Ovary (tissue), 9 donors: Measurements from ENCODE around the gene DRD1. TPM values are rescaled to one million over a fixed set of nuclear protein-coding genes. Genes with fewer than 3 reads are reported as not detected.
"Not testable (repeated sequence)": the region's sequence is repeated elsewhere in the genome, so short reads cannot be mapped to it uniquely, and the experiment has no call there.

ENCODE experiments used
- DNase-seq, 5 donors: peaks; one replicate each; pipeline ENCODE4 v3.0.0-alpha.2; 2019 to 2020
- H3K27ac ChIP-seq, 2 donors: fragments of 200-600 bp; one replicate each; pipeline versions ENCODE4 v1.5.1 to v1.8.0; 2019 to 2022
- H3K27me3 ChIP-seq: fragments of 200-600 bp; one replicate; pipeline ENCODE4 v1.8.0; 2022
- H3K36me3 ChIP-seq: fragments of 200-600 bp; sonication (generic); one replicate; pipeline ENCODE4 v1.5.1; 2019
- H3K4me1 ChIP-seq: one replicate; pipeline ENCODE4 v1.8.1; 2013; ENCODE audit warnings: mild to moderate bottlenecking, moderate library complexity; ENCODE audit not compliant: insufficient read depth
- H3K4me3 ChIP-seq: fragments of 200-600 bp; sonication (generic); one replicate; pipeline ENCODE4 v1.5.1; 2017
- H3K9me3 ChIP-seq, 2 donors: fragments of 200-600 bp in 1 of 2; sonication (generic) in 1 of 2; one replicate each; pipeline versions ENCODE4 v1.5.1 to v1.8.1; 2013 to 2019; ENCODE audit warnings: mild to moderate bottlenecking in 1 of 2, moderate library complexity in 1 of 2
- EP300 ChIP-seq: sonication (generic); formaldehyde crosslinking; IDR thresholded peaks from one replicate; pipeline ENCODE4 v1.6.1; 2017; ENCODE audit warnings: antibody characterized with exemption
- POLR2A ChIP-seq: fragments of 450-650 bp; IDR thresholded peaks from one replicate; pipeline ENCODE4 v1.6.1; 2017; ENCODE audit warnings: antibody characterized with exemption, mild to moderate bottlenecking, moderate library complexity
- WGBS, 3 donors: extraction: QIAGEN DNeasy Blood & Tissue Kit in 1 of 3; methylation state at CpG; one replicate each; pipeline versions ENCODE4 v1.1.5 to v1.1.7; 2013 to 2017; 5-methylcytosine and 5-hydroxymethylcytosine counted together
- intact Hi-C, 4 donors: fragments of 100-400 bp; cut with DNase I; formaldehyde crosslinking; loops; one replicate each; pipeline versions ENCODE4 v1.11.0 to v1.15.1; 2022 to 2023
- polyA plus RNA-seq, 2 donors: library from polyadenylated mRNA; stranded (reverse); fragments of 200-250 nt in 1 of 2; fragments of 350-450 nt in 1 of 2; fragmentation: Illumina TruSeq in 1 of 2; extraction: RNeasy Lipid Tissue Mini Kit (QIAGEN cat#74804) in 1 of 2; gene quantifications; one replicate each; pipeline ENCODE4 v1.2.3, GENCODE V29; 2013 to 2014
- total RNA-seq, 7 donors: library from RNA; depleted of rRNA in 2 of 7; stranded (reverse); fragments of >200 nt in 2 of 7; fragmentation: NEBNext Ultra II Directional in 3 of 7; extraction: Animal tissue kit (Norgen Biotek cat#: 25700) in 3 of 7; gene quantifications; one replicate each; pipeline versions ENCODE4 v1.1.0 to v1.2.4, GENCODE V29; 2016 to 2023
- TF ChIP-seq, protein P1 (sequence below), 3 donors: fragments of 450-650 bp in 2 of 3; fragments of 200-600 bp in 1 of 3; IDR thresholded peaks; one replicate each; pipeline versions ENCODE4 v1.5.1 to v1.8.0; 2016 to 2022; ENCODE audit warnings: antibody characterized with exemption in 3 of 3, mild to moderate bottlenecking in 1 of 3
- donor health status: DM: no; HTN: no; CAD: no; lungs with moderate emphysema.
- donor health status: DM: no; HTN: no; CAD: no.
- donor health status: Bipolar disorder and iron deficiency.
- donor health status: DM: yes; HTN: yes; CAD: no.
- donor health status: DM: no; HTN: no; CAD: no.
- donor health status: DM: yes; HTN: yes; CAD: no.

The DRD1 gene
- total and polyA plus RNA-seq, 9 donors: 0.10 to 0.42 (median 0.15) TPM; not detected in 1

DNA sequence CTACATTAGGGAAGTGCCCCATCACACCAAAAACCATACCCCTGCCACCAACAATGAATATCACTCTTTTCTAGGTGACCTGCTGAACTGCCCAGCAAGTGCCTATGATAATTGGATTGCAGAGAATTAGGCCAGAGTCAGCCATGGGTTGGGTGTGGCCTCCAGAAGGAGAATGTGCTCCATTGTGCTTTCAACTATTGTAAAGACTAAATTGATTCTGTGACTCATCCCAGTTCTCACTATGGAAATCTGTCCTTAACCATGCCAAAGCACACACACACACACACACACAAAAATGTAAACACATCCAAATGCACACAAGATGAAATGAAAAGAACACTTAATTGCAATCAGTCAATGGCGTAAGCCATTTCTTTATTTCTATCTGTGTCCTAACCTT, 25.7 kb downstream of the DRD1 start:
- Histone ChIP-seq H3K9me3 (no peaks in the 10 kb centered on the region), H3K4me1 (no peaks in the 10 kb centered on the region), H3K27me3 (no peaks in the 10 kb centered on the region), H3K27ac (no peak overlapping the region), H3K36me3 (no peaks in the 10 kb centered on the region), H3K4me3 (no peak overlapping the region)
- 82 to 91% (median 87%) methylated on average over 1 of the region's 1 CpG for WGBS, 3 donors
- DNase-seq: no peak
- intact Hi-C loops: no loop called here
- TF ChIP-seq, protein P1, sequence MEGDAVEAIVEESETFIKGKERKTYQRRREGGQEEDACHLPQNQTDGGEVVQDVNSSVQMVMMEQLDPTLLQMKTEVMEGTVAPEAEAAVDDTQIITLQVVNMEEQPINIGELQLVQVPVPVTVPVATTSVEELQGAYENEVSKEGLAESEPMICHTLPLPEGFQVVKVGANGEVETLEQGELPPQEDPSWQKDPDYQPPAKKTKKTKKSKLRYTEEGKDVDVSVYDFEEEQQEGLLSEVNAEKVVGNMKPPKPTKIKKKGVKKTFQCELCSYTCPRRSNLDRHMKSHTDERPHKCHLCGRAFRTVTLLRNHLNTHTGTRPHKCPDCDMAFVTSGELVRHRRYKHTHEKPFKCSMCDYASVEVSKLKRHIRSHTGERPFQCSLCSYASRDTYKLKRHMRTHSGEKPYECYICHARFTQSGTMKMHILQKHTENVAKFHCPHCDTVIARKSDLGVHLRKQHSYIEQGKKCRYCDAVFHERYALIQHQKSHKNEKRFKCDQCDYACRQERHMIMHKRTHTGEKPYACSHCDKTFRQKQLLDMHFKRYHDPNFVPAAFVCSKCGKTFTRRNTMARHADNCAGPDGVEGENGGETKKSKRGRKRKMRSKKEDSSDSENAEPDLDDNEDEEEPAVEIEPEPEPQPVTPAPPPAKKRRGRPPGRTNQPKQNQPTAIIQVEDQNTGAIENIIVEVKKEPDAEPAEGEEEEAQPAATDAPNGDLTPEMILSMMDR (IDR thresholded peaks at IDR 0.05): no peak
- TF ChIP-seq EP300: no peak
- no peak for TF ChIP-seq POLR2A

DNA sequence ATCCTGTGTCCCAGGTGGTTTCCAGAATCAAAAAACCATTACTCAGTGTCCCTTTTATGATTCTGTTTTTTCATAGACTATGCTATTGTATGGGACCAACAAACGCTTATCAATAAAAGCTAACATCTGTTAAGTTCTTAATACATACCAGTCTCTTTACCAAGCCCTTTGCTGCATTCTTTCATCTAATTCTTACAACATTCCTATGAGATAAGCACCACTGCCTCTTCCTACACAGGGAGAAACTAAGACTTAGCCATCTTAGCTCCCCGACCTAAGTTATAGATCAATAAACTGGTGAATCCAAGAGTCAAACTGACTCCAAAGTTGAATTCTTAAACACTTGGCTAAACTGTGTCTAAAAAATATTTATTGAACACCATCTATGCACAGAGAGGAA, 26.6 kb downstream of the DRD1 start:
- intact Hi-C loops: no loop called here
- no peak overlapping the region for H3K4me3 ChIP-seq
- no peak overlapping the region for H3K27ac ChIP-seq
- no peaks in the 10 kb centered on the region for H3K9me3 ChIP-seq
- no peaks in the 10 kb centered on the region for H3K27me3 ChIP-seq
- no peak for TF ChIP-seq EP300
- TF ChIP-seq, protein P1 (IDR thresholded peaks at IDR 0.05): no peak
- H3K36me3 ChIP-seq: no peaks in the 10 kb centered on the region
- no peaks in the 10 kb centered on the region for H3K4me1 ChIP-seq
- DNase-seq: no peak
- 58 to 74% (median 63%) methylated on average over 2 of the region's 2 CpGs for WGBS, 3 donors

DNA sequence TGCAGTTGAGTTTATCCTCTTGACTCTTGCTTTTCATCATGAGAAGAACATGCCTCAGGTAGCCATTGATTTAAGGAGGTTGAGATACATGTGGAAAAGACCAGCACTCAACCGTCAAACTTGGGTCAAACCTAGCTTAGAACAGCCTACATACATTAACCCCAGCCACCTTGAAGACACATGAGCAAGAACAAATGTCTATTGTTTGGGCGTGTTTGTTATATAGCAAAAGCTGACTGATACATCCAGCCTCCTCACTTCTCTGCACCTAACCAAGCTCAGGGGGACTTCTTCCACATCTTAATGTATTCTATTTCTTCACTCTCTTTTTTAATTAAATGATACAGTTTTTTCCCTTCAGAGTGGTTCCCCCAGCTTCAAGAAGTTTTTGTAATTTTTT, 28.7 kb downstream of the DRD1 start:
- TF ChIP-seq EP300 (no peak), POLR2A (no peak)
- TF ChIP-seq, protein P1 (IDR thresholded peaks at IDR 0.05): no peak
- intact Hi-C loops: no loop called here
- Histone ChIP-seq H3K27me3 (no peaks in the 10 kb centered on the region), H3K4me3 (no peak overlapping the region), H3K4me1 (no peaks in the 10 kb centered on the region), H3K36me3 (no peaks in the 10 kb centered on the region), H3K9me3 (no peaks in the 10 kb centered on the region), H3K27ac (no peak overlapping the region)
- no peak for DNase-seq
- 84 to 91% (median 91%) methylated on average over 2 of the region's 2 CpGs for whole genome bisulfite sequencing, 3 donors

DNA sequence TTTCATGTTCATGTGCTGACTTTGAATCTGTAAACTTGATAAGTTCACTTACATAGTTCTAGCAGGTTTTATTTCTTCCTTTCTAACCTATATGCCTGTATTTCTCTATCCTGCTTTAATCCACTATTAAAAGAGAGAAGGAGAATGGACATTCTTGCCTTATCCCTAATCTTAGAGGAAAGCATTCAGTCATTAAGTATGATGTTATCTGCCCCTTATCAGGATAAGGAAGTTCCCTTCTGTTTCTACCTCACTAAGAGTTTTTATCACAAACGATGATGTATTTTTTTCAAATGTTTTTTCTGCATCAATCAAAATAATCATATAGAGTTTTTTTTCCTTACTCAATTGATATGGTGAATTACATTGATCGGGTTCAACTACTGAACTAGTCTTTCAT, 33.1 kb downstream of the DRD1 start:
- Histone ChIP-seq H3K4me1 (no peaks in the 10 kb centered on the region), H3K9me3 (no peaks in the 10 kb centered on the region), H3K36me3 (no peaks in the 10 kb centered on the region), H3K27me3 (peaks cover 2% of the 10 kb centered on the region), H3K27ac (no peak overlapping the region), H3K4me3 (no peak overlapping the region)
- 60 to 65% (median 61%) methylated on average over 2 of the region's 2 CpGs for WGBS, 3 donors
- TF ChIP-seq EP300 (no peak), POLR2A (no peak)
- TF ChIP-seq, protein P1 (IDR thresholded peaks at IDR 0.05): no peak
- intact Hi-C loops: no loop called here
- no peak for DNase-seq

DNA sequence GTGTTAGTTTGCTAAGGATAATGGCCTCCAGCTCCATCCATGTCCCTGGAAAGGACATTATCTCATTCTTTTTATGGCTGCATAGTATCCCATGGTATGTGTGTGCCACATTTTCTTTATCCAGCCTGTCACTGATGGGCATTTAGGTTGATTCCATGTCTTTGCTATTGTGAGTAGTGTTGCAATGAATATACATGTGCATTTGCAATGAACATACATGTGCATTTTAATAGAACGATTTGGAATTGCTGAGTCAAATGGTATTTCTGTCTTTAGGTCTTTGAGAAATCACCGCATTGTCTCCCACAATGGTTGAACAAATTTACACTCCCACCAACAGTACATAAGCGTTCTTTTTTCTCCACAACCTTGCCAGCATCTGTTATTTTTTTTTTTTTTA, 37.7 kb downstream of the DRD1 start:
- no peak overlapping the region for H3K4me3 ChIP-seq
- intact Hi-C loops: no loop called here
- no peaks in the 10 kb centered on the region for H3K36me3 ChIP-seq
- TF ChIP-seq POLR2A: no peak
- TF ChIP-seq, protein P1 (IDR thresholded peaks at IDR 0.05): no peak
- TF ChIP-seq EP300: no peak
- H3K9me3 ChIP-seq: no peaks in the 10 kb centered on the region
- DNase-seq: no peak
- H3K27me3 ChIP-seq: peaks cover 2% of the 10 kb centered on the region
- no peaks in the 10 kb centered on the region for H3K4me1 ChIP-seq
- no peak overlapping the region for H3K27ac ChIP-seq
- WGBS, 3 donors: 74 to 86% (median 75%) methylated on average over 3 of the region's 3 CpGs

DNA sequence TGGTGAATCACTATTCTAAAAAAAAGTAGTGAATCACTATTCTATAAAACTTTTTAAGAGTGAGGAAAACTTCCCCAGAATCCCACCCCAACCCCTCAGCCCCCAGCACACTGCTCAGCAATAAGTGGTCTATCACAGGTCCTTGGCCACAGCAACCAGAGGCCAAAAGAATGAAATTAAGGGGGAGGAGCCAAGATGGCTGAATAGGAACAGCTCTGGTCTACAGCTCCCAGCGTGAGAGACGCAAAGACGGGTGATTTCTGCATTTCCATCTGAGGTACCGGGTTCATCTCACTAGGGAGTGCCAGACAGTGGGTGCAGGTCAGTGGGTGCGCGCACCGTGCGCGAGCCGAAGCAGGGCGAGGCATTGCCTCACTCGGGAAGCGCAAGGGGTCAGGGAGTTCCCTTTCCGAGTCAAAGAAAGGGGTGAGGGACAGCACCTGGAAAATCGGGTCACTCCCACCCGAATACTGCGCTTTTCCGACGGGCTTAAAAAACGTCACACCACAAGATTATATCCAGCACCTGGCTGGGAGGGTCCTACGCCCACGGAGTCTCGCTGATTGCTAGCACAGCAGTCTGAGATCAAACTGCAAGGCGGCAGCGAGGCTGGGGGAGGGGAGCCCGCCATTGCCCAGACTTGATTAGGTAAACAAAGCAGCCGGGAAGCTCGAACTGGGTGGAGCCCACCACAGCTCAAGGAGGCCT, 46.2 kb downstream of the DRD1 start:
- 44 to 62% (median 47%) methylated on average over 19 to 28 of the region's 28 CpGs for WGBS, 3 donors
- intact Hi-C loops, H3K4me3 ChIP-seq, H3K27me3 ChIP-seq, H3K9me3 ChIP-seq, H3K4me1 ChIP-seq, H3K27ac ChIP-seq, DNase-seq, H3K36me3 ChIP-seq: not testable (repeated sequence)

DNA sequence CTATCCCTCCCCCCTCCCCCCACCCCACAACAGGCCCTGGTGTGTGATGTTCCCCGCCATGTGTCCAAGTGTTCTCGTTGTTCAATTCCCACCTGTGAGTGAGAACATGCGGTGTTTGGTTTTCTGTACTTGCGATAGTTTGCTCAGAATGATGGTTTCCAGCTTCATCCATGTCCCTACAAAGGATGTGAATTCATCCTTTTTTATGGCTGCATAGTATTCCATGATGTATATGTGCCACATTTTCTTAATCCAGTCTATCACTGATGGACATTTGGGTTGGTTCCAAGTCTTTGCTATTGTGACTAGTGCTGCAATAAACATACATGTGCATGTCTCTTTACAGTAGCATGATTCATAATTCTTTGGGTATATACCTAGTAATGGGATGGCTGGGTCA, 48.6 kb downstream of the DRD1 start:
- DNase-seq, H3K36me3 ChIP-seq, H3K9me3 ChIP-seq, intact Hi-C loops, H3K4me3 ChIP-seq, H3K27ac ChIP-seq, H3K27me3 ChIP-seq, H3K4me1 ChIP-seq: not testable (repeated sequence)
- WGBS, 3 donors: 94 to 98% (median 94%) methylated on average over 4 of the region's 4 CpGs
